GM19035 (cell line): Measurements from ENCODE around the gene MPRIP.
A peak's percentile ranks its signal among the peaks of the same experiment; 100 is the strongest.
"Not testable (repeated sequence)": the region's sequence is repeated elsewhere in the genome, so short reads cannot be mapped to it uniquely, and the experiment has no call there.

Experiments
- ATAC-seq: cut with Tn5 transposase; IDR thresholded peaks from one replicate; pipeline ENCODE4 v1.9.1; 2021; ENCODE audit not compliant: unreplicated experiment

MPRIP gene

GRCh38 chr17:17042384-17042736 is at the start of gene MPRIP:
MPRIP (plus strand) TSS chr17:17042457; CDS start chr17:17042849, 392 bp downstream.
- ATAC-seq: no peak

DNA sequence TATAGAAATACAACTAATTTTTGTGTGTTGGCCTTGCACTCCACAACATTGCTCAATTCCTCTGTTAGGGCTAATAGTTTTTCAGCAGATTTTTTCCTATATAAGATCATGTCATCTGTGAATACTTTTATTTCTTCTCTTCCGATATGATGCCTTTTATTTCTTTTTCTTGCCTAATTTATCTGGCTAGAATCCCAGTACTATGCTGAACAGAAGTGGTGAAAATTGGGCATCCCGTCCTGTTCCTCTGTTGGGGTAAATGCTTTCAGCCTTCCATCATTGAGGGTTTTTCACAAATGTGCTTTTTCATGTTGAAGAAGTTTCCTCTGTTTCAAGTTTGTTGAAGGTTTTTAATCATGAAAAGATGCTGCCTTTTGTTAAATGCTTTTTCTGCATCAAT is 47.6 kb upstream of the MPRIP start:
- ATAC-seq: no peak

DNA sequence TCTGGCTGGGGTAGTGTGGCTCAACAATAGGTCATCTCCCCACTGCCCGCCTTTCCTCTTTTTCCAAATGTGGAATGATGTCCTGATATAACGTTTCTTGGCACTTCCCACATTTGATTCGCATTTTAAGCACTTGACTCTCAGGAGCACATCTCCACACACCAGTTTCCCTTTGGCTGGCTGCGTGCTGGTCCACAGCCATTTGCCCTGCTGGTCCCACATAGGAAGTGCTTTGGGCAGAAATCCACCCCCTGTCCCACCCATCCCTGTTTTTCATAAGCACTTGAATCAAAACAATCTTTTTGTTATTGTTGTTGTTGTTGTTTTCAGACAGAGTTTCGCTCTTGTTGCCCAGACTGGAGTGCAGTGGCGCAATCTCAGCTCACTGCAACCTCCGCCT is 46.3 kb upstream of the MPRIP start:
- ATAC-seq: no peak

GRCh38 chr17:16996726-16997125 is 45.5 kb upstream of the MPRIP start:
- not testable (repeated sequence) for ATAC-seq

GRCh38 chr17:16997514-16998429 is 44.5 kb upstream of the MPRIP start:
- peak; percentile 84 for ATAC-seq

DNA sequence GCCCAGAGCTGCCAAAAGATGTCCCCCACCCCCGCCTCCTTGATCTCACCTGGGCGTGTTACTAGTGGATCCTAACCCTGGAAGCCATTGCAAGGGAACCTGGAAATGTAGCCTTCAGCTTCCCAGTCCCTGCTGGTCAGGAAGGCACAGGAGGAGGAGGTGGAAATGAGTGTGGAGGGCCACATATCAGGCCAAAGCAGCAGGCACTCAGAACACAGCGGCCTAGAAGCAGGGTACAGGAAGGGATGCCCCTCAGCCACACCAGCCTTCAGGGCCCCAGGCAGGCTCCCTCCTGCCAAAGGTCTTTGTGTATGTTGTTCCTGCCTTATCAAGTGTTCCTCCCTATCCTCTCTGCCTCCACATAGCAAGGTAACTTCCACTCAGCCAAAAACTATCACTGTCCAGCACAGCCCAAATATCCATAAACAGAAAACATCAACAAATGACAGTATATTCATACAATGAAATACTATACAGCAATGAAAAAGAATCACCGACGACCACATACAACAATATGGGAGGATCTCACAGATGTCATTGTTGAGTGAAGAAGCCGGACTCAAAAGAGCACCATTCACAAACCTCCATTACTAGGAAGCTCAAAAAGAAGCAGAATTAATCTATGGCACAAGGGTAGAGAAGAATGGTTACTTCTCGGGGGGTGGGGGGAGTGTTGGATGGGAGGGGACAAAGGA is 42.2 kb upstream of the MPRIP start:
- ATAC-seq: no peak

DNA sequence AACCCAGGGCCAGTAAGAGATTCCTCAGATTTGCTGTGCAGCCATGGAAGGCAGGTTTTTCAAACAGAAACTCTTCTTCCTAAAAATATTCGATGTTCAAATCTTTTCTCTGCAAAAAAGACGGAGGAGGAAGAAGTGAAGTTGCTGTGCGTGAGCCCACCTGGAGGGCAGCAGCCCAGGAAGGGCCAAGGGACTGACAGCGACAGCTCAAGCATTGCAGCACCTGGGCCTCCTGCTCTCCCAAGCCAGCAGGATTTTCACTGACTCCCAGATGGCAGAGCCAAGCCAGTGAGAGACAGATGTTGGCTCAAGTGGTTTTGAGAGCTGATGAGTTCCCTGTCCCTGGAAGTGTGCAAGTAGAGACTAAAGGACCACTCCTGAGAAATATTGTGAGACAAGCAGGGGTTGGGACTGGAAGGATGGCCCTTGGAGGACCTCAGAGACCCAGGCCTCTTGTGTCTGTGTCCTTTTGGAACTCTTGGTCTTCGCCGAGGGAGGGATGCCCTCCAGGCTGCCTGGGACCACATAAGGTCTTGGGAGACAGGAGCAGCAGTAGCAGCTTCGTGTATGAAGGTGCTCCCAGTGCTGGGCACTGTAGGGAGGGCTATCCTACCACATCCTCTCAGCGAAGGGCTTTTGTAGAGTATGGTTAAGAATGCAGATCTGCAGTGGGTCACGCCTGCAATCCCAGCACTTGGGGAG is 41.0 kb upstream of the MPRIP start:
- no peak for ATAC-seq

GRCh38 chr17:17001874-17002520 is 40.3 kb upstream of the MPRIP start:
- ATAC-seq: no peak

GRCh38 chr17:17002731-17003715 is 39.2 kb upstream of the MPRIP start:
- not testable (repeated sequence) for ATAC-seq

DNA sequence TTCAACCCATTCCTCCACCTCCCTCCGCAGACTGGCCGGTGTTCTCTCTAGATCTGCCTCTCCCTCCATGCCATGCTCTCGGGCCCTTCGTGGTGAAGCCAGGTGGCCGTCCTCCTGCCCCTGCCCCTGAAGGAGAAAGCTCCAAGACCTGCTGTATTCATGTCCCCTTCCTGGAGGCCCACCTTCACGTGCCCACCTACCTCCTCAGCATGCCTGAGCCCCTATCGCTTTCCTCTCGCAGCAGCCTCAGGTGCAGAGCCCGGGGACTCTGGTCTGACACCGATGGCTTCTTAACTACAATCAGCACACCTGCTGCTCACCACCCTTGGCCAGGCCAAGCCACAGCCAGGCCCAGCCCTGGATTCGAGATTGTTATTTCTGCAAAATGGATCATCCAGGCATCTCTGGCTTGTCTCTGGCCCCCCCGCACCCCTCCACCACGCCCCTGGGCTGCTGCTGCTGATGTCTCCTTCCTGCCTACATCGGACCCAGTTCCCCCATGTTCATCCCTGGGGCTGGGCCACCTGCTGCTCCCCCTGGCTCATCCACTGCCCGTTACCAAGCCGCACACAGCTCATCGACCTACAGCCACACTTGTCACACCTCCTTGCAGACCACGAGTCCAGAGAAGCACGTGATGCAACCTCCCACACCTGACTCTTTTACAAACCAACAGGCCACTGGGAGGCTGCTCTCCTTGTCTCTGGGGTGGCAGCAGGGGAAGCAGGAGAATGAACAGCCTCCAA is 37.8 kb upstream of the MPRIP start:
- no peak for ATAC-seq

- not testable (repeated sequence) for ATAC-seq
These were observed 37.2 kb upstream of the MPRIP start for GRCh38 chr17:17004997-17005614.

- ATAC-seq: not testable (repeated sequence)
These were observed 34.4 kb upstream of the MPRIP start for GRCh38 chr17:17007891-17008290.

DNA sequence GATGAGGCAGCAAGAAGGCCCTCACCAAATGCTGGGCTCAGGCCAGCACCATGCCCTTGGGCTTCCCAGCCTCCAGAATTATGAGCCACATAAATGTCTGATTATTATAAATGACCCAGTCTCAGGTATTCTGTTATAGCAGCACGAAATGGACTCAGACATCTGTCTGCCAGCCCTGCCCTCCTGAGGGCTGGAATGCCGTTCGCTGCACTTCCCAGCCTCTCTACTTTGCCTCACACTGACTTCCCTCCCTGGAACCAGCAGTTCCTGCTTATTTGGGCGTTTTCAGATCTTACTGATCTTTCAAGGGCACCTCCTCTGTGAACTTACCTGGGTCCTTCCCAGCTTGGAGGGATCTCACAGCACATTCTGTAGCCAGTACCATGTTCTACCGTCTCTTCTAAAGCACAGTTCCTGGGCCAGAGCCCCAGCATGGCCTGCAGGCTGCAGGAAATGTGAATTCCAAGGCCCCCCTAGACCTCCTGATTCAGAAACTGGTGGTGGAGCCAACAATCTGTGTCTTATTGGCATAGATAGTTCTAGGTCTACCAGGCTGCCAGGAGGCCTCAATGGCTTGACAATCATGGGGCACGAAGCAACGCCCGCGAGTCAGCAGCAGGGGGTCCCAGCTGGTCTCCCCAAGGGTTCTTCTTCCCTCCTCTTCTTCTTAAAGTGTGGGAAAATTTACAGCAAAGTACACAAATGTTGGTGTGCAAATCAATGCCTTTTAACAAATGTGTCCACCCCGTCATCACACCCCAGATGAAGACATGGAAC is 33.4 kb upstream of the MPRIP start:
- ATAC-seq: not testable (repeated sequence)

GRCh38 chr17:17009972-17010371 is 32.3 kb upstream of the MPRIP start:
- not testable (repeated sequence) for ATAC-seq

GRCh38 chr17:17010545-17011034 is 31.7 kb upstream of the MPRIP start:
- ATAC-seq: not testable (repeated sequence)

- ATAC-seq: not testable (repeated sequence)
These were observed 31.0 kb upstream of the MPRIP start for GRCh38 chr17:17011043-17011907.
